Suprapubic skin (tissue), 4 donors: ENCODE data around the gene FRMPD1. TPM values are rescaled to one million over a fixed set of nuclear protein-coding genes. Genes with fewer than 3 reads are reported as not detected.
A peak's percentile ranks its signal among the peaks of the same experiment; 100 is the strongest.

Experiments used
- DNase-seq, 2 donors: peaks; one replicate each; pipeline ENCODE4 v3.0.0-alpha.2; 2019; ENCODE audit warnings: low spot score in 2 of 2
- H3K27ac ChIP-seq: fragments of 200-600 bp; sonication (generic); one replicate; pipeline ENCODE4 v1.5.1; 2019
- H3K27me3 ChIP-seq: fragments of 200-600 bp; sonication (generic); one replicate; pipeline ENCODE4 v1.5.1; 2019
- H3K36me3 ChIP-seq: fragments of 200-600 bp; sonication (generic); one replicate; pipeline ENCODE4 v1.5.1; 2019
- H3K4me1 ChIP-seq: fragments of 200-600 bp; sonication (generic); one replicate; pipeline ENCODE4 v1.5.1; 2019
- H3K4me3 ChIP-seq: fragments of 200-600 bp; sonication (generic); one replicate; pipeline ENCODE4 v1.5.1; 2019; ENCODE audit warnings: mild to moderate bottlenecking
- H3K9me3 ChIP-seq: fragments of 200-600 bp; sonication (generic); one replicate; pipeline ENCODE4 v1.5.1; 2019
- CTCF ChIP-seq, 2 donors: fragments of 200-600 bp in 1 of 2; fragments of 450-650 bp in 1 of 2; sonication (generic) in 1 of 2; IDR thresholded peaks; one replicate each; pipeline ENCODE4 v1.5.1; 2016 to 2019; ENCODE audit warnings: antibody characterized with exemption in 2 of 2, mild to moderate bottlenecking in 1 of 2, moderate library complexity in 1 of 2
- EP300 ChIP-seq: sonication (generic); formaldehyde crosslinking; IDR thresholded peaks from one replicate; pipeline ENCODE4 v1.6.1; 2017; ENCODE audit warnings: antibody characterized with exemption
- POLR2A ChIP-seq, 2 donors: fragments of 450-650 bp; IDR thresholded peaks; one replicate each; pipeline ENCODE4 v1.6.1; 2017; ENCODE audit warnings: antibody characterized with exemption in 2 of 2, mild to moderate bottlenecking in 2 of 2, moderate library complexity in 2 of 2
- POLR2AphosphoS5 ChIP-seq, 3 donors: sonication (generic); formaldehyde crosslinking; IDR thresholded peaks; one replicate each; pipeline ENCODE4 v1.6.1; 2017; ENCODE audit warnings: antibody characterized with exemption in 3 of 3
- WGBS: methylation state at CpG from one replicate; pipeline ENCODE4 v1.1.5; 2018; 5-methylcytosine and 5-hydroxymethylcytosine counted together
- total RNA-seq, 4 donors: library from RNA; depleted of rRNA; stranded (reverse); fragments of >200 nt; gene quantifications; one replicate each; pipeline ENCODE4 v1.1.0, GENCODE V29; 2016

FRMPD1 gene
- total RNA-seq, 4 donors from 2014 or later: 7.9 to 15.4 (median 11.2) TPM

DNA sequence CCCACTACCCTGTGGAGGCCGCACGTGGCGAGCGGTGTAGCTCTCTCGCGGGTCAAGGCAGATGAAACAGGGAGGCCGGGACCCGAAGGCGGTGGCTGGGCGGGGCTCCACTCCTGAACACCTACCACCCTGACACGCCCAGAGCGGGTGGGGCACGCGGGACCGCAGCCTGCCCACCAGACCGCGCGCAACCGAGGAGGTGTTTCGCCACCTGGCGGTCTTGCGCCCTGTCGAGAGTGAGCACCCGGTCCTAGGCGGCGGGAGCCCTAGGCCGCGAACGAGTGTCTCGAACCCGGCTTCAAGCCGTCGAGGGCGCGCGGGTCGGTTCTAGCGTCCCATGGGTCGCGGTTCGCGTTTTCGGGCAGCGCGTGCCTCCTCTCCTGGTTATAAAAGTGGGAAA, 136.3 kb downstream of the FRMPD1 start:
- no peak overlapping the region for H3K4me3 ChIP-seq
- peaks cover 7% of the 10 kb centered on the region for H3K27me3 ChIP-seq
- TF ChIP-seq POLR2A (IDR thresholded peaks at IDR 0.05) (no peak), POLR2AphosphoS5 (IDR thresholded peaks at IDR 0.05) (no peak), EP300 (no peak), CTCF (IDR thresholded peaks at IDR 0.05) (no peak)
- no peaks in the 10 kb centered on the region for H3K9me3 ChIP-seq
- peaks cover 27% of the 10 kb centered on the region for H3K4me1 ChIP-seq
- H3K36me3 ChIP-seq: peaks cover 13% of the 10 kb centered on the region
- DNase-seq: peak in 1 of 2 donors; percentile 61
- 58% methylated on average over 24 of the region's 45 CpGs for WGBS
- H3K27ac ChIP-seq: no peak overlapping the region

DNA sequence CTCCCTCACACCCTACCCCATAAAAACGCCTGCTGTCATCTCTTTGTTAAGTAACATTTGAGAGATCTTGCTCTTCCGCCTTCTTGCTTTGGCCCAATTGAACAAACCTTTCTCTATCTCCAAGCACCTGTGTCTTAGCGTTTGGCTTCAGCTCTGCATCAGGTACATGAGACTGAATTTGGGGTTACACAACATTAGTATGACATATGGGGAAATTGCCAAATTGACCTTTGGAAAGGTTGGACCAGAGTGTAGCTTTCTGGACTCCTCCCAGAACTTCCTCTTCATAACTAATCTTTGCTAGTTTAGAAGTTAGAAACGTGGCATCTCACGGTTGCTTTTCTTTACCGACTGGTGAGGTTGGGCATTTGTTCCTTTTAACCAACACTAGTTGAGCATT, 137.6 kb downstream of the FRMPD1 start:
- peaks cover 18% of the 10 kb centered on the region for H3K4me1 ChIP-seq
- no peak overlapping the region for H3K4me3 ChIP-seq
- no peak overlapping the region for H3K27ac ChIP-seq
- no peaks in the 10 kb centered on the region for H3K9me3 ChIP-seq
- WGBS: 85% methylated on average over 6 of the region's 6 CpGs
- TF ChIP-seq EP300 (no peak), POLR2A (IDR thresholded peaks at IDR 0.05) (no peak), POLR2AphosphoS5 (IDR thresholded peaks at IDR 0.05) (no peak), CTCF (IDR thresholded peaks at IDR 0.05) (no peak)
- H3K27me3 ChIP-seq: peaks cover 7% of the 10 kb centered on the region
- H3K36me3 ChIP-seq: no peaks in the 10 kb centered on the region
- no peak for DNase-seq

- Histone ChIP-seq H3K4me3 (no peak overlapping the region), H3K36me3 (no peaks in the 10 kb centered on the region), H3K27me3 (peaks cover 7% of the 10 kb centered on the region), H3K4me1 (peaks cover 6% of the 10 kb centered on the region), H3K27ac (no peak overlapping the region), H3K9me3 (no peaks in the 10 kb centered on the region)
- TF ChIP-seq POLR2AphosphoS5 (IDR thresholded peaks at IDR 0.05) (no peak), CTCF (IDR thresholded peaks at IDR 0.05) (no peak), EP300 (no peak), POLR2A (IDR thresholded peaks at IDR 0.05) (no peak)
- 95% methylated on average over 2 of the region's 2 CpGs for WGBS
- no peak for DNase-seq
Measured at GRCh38 chr9:37790096-37790495, 139.3 kb downstream of the FRMPD1 start.

GRCh38 chr9:37792122-37792521, 141.4 kb downstream of the FRMPD1 start:
- no peak overlapping the region for H3K27ac ChIP-seq
- TF ChIP-seq POLR2AphosphoS5 (IDR thresholded peaks at IDR 0.05) (no peak), EP300 (no peak), POLR2A (IDR thresholded peaks at IDR 0.05) (no peak), CTCF (IDR thresholded peaks at IDR 0.05) (no peak)
- no peaks in the 10 kb centered on the region for H3K9me3 ChIP-seq
- H3K4me1 ChIP-seq: no peaks in the 10 kb centered on the region
- no peak overlapping the region for H3K4me3 ChIP-seq
- WGBS: 84% methylated on average over 5 of the region's 5 CpGs
- no peak for DNase-seq
- no peaks in the 10 kb centered on the region for H3K36me3 ChIP-seq
- H3K27me3 ChIP-seq: peaks cover 3% of the 10 kb centered on the region

DNA sequence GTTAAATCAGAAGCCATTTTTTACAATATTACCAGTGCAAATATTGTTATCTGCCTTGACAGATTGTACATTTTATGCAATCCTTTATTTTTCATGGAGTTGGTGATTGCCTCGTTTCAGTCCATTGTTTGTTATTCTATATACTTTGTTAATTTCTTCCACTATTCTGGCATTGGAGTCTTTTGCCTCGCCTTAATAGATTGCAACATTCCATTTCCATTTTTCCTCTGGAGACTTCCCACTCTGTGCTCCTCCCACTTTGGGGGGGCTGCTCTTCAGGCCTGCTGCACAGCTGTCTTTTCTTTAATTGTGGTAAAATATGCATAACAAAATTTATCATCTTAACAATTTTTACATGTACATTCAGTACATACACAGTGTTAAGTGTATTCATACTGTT, 145.5 kb downstream of the FRMPD1 start:
- Histone ChIP-seq H3K27me3 (no peaks in the 10 kb centered on the region), H3K4me1 (peaks cover 11% of the 10 kb centered on the region), H3K4me3 (no peak overlapping the region), H3K36me3 (no peaks in the 10 kb centered on the region), H3K27ac (no peak overlapping the region), H3K9me3 (no peaks in the 10 kb centered on the region)
- no peak for DNase-seq
- WGBS: 58% methylated on average over 2 of the region's 2 CpGs
- no peak for TF ChIP-seq EP300
- no peak for TF ChIP-seq POLR2AphosphoS5 (IDR thresholded peaks at IDR 0.05)
- no peak for TF ChIP-seq CTCF (IDR thresholded peaks at IDR 0.05)
- no peak for TF ChIP-seq POLR2A (IDR thresholded peaks at IDR 0.05)

Other genes with a start within 250 kb of the FRMPD1 start
- 100 to 1,000 TPM; 132 to 156 (median 141) TPM for gene GRHPR, start 228.3 kb upstream of the FRMPD1 start, total RNA-seq
- 10 to 100 TPM; 18.0 to 24.7 (median 23.5) TPM for gene ZBTB5, start 185.5 kb upstream of the FRMPD1 start, total RNA-seq
- gene POLR1E, start 165.0 kb upstream of the FRMPD1 start, total RNA-seq: 10 to 100 TPM; 15.7 to 26.3 (median 24.0) TPM
- 1 to 10 TPM; 2.7 to 4.7 (median 3.2) TPM for gene FBXO10, start 74.6 kb upstream of the FRMPD1 start, total RNA-seq
- gene TOMM5, start 58.4 kb upstream of the FRMPD1 start, total RNA-seq: 10 to 100 TPM; 44.3 to 82.1 (median 76.0) TPM
- 10 to 100 TPM in 1 of 4 donors, 1 to 10 TPM in 3; 3.8 to 25.3 (median 8.9) TPM for gene TRMT10B, start 102.9 kb downstream of the FRMPD1 start, total RNA-seq
- 10 to 100 TPM; 19.7 to 39.7 (median 34.0) TPM for gene EXOSC3, start 134.1 kb downstream of the FRMPD1 start, total RNA-seq
- gene DCAF10, start 149.8 kb downstream of the FRMPD1 start, total RNA-seq: 10 to 100 TPM; 21.7 to 47.6 (median 26.6) TPM